Measurements from ENCODE around the gene ATG7.
"Not testable (repeated sequence)": the region's sequence is repeated elsewhere in the genome, so short reads cannot be mapped to it uniquely, and the experiment has no call there.

The ATG7 gene

DNA sequence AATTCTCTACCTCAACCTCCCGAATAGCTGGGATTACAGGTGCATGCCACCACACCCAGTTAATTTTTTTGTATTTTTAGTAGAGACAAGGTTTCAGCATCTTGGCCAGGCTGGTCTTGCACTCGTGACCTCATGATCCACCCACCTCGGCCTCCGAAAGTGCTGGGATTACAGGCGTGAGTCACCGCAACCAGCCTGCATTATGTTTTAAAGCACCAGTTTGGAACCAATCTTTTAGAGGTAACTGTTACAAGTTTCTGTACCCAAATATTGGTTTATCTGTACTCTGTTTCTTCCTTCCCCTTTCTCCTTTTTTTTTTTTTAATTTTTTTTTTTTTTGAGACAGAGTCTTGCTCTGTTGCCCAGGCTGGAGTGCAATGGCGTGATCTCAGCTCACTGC lies 169.1 kb downstream of the ATG7 start:
- not testable (repeated sequence) for H3K9me3 ChIP-seq (ENCODE audit: insufficient read depth, low read depth, low read length); H3K27ac ChIP-seq (ENCODE audit: low read length); H3K4me3 ChIP-seq (ENCODE audit: low read length); H3K36me3 ChIP-seq (ENCODE audit: insufficient read depth, low read depth, low read length); H3K9ac ChIP-seq (ENCODE audit: low read depth, low read length); H3K27me3 ChIP-seq (ENCODE audit: insufficient read depth, low read length); H3K4me1 ChIP-seq (ENCODE audit: insufficient read depth, low read length)

DNA sequence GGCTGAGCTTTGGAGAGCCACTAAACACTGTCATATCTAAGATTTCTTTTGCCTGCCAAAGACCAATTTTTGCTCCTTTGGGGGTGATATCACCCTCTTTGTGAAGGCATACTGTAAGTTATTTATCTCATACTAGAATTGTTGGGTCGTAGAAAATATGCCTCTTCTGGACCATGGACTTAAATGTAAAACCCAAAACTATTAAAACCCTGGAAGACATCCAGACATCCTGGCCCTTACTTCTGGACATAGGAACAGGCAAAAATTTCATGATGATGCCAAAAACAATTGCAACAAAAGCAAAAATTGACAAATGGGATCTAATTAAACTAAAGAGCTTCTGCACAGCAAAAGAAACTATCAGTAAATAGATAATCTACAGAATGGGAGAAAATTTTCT lies 172.2 kb downstream of the ATG7 start:
- no peaks in the 10 kb centered on the region for H3K9me3 ChIP-seq (ENCODE audit: insufficient read depth, low read depth, low read length)
- no peak overlapping the region for H3K9ac ChIP-seq (ENCODE audit: low read depth, low read length)
- H3K27me3 ChIP-seq (ENCODE audit: insufficient read depth, low read length): no peaks in the 10 kb centered on the region
- no peaks in the 10 kb centered on the region for H3K36me3 ChIP-seq (ENCODE audit: insufficient read depth, low read depth, low read length)
- H3K27ac ChIP-seq (ENCODE audit: low read length): no peak overlapping the region
- no peaks in the 10 kb centered on the region for H3K4me1 ChIP-seq (ENCODE audit: insufficient read depth, low read length)
- H3K4me3 ChIP-seq (ENCODE audit: low read length): no peak overlapping the region

DNA sequence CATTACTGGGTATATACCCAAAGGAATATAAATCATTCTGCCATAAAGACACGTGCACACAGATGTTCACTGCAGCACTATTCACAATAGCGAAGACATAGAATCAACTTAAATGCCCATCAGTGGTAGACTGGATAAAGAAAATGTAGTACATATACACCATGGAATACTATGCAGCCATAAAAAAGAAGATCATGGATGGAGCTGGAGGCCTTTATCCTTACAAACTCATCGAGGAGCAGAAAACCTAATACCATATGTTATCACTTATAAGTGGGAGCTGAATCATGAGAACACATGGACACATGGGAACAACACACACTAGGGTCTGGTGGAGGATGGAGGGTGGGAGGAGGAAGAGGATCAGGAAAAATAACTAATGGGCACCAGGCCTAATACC lies 173.0 kb downstream of the ATG7 start:
- H3K4me1 ChIP-seq (ENCODE audit: insufficient read depth, low read length); H3K36me3 ChIP-seq (ENCODE audit: insufficient read depth, low read depth, low read length); H3K27me3 ChIP-seq (ENCODE audit: insufficient read depth, low read length); H3K4me3 ChIP-seq (ENCODE audit: low read length); H3K9me3 ChIP-seq (ENCODE audit: insufficient read depth, low read depth, low read length); H3K27ac ChIP-seq (ENCODE audit: low read length); H3K9ac ChIP-seq (ENCODE audit: low read depth, low read length): not testable (repeated sequence)

DNA sequence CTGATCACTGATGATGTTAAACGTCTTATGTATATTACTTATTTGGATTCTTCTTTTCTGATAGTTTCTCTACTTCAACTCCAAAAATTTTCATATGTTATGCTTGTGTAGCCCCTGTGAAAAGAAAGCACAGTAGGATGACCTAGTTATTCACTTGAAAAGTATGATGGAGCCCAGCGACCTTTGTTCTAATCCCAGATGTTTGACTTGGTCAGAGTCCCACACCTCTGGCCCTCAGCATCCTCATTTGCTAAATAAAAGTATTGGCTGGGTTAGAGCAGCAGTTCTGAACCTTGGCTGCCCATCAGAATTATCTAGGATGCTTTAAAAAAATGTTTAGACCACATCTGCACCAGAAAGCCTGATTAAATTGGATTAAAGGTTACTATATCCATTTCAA lies 173.7 kb downstream of the ATG7 start:
- Histone ChIP-seq H3K4me1 (ENCODE audit: insufficient read depth, low read length) (no peaks in the 10 kb centered on the region), H3K36me3 (ENCODE audit: insufficient read depth, low read depth, low read length) (no peaks in the 10 kb centered on the region), H3K9me3 (ENCODE audit: insufficient read depth, low read depth, low read length) (no peaks in the 10 kb centered on the region), H3K27ac (ENCODE audit: low read length) (no peak overlapping the region), H3K9ac (ENCODE audit: low read depth, low read length) (no peak overlapping the region), H3K4me3 (ENCODE audit: low read length) (no peak overlapping the region), H3K27me3 (ENCODE audit: insufficient read depth, low read length) (no peaks in the 10 kb centered on the region)

DNA sequence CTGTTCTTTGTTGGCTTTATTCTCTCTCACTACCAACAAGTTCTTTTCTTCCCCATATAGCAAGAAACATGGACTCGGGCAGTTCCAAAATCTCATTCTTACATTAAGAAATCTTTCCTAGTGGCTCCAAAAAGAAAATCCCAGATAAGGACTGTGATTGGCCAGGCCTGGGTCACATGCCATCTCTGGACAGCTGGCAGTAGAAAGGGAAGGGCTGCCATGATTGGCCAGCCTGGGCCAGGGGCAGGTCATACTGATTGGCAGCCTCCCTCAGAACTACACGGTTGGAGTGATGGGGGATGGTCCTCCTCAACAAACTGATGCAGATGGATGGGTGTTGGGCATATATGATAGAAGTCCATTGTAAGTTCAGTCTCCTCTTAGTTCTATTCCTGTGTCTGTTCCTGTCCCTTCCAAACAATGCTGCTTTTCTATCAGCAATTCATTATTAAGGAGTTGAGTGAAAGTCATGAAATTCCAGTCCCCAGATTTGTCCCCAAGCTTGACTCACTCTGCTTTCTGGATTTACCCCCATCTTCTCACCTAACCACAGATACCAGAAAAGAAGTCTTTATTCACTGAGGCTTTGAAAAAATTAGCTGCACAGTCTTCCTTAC lies 175.5 kb downstream of the ATG7 start:
- H3K36me3 ChIP-seq (ENCODE audit: insufficient read depth, low read depth, low read length): no peaks in the 10 kb centered on the region
- no peaks in the 10 kb centered on the region for H3K27me3 ChIP-seq (ENCODE audit: insufficient read depth, low read length)
- no peak overlapping the region for H3K4me3 ChIP-seq (ENCODE audit: low read length)
- no peak overlapping the region for H3K9ac ChIP-seq (ENCODE audit: low read depth, low read length)
- no peaks in the 10 kb centered on the region for H3K9me3 ChIP-seq (ENCODE audit: insufficient read depth, low read depth, low read length)
- H3K27ac ChIP-seq (ENCODE audit: low read length): no peak overlapping the region
- no peaks in the 10 kb centered on the region for H3K4me1 ChIP-seq (ENCODE audit: insufficient read depth, low read length)

DNA sequence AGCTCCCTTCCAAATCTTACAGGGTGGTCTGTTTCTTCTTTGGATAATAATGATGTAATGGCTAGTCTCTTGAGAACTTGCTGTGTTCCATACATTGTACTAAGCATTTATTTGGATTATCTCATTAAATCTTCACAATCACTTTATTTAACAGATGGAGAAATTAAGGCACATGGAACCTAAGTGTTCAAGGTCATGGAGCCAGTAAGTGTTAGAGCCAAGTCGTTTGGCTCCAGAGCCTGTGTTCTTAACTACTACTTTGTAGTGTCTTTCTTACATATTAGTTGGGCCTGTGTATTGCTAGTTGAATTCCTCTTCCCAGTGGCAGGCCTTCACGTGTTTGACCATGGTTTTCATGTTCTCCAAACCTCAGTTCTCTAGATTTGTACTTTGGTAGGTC lies 177.8 kb downstream of the ATG7 start:
- Histone ChIP-seq H3K4me1 (ENCODE audit: insufficient read depth, low read length) (no peaks in the 10 kb centered on the region), H3K36me3 (ENCODE audit: insufficient read depth, low read depth, low read length) (no peaks in the 10 kb centered on the region), H3K9ac (ENCODE audit: low read depth, low read length) (no peak overlapping the region), H3K27me3 (ENCODE audit: insufficient read depth, low read length) (no peaks in the 10 kb centered on the region), H3K9me3 (ENCODE audit: insufficient read depth, low read depth, low read length) (no peaks in the 10 kb centered on the region), H3K27ac (ENCODE audit: low read length) (no peak overlapping the region), H3K4me3 (ENCODE audit: low read length) (no peak overlapping the region)

DNA sequence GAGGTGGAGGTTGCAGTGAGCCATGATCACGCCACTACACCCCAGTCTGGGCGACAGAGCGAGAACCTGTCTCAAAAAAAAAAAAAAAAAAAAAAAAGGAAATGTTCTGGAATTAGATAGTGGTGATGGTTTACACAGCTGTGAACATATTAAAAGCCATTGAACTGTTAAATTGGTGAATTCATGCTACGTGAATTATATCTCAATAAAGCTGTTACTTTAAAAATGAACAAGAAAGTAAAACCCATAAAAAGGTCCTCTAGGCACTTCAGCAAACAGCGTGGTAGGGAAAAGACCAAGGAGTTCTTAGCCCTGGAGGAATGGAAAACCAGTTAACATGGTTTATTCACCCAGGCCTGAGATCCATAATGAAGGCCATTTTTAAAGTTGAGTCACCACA lies 180.1 kb downstream of the ATG7 start:
- Histone ChIP-seq H3K36me3 (ENCODE audit: insufficient read depth, low read depth, low read length) (no peaks in the 10 kb centered on the region), H3K4me1 (ENCODE audit: insufficient read depth, low read length) (no peaks in the 10 kb centered on the region), H3K9ac (ENCODE audit: low read depth, low read length) (no peak overlapping the region), H3K27me3 (ENCODE audit: insufficient read depth, low read length) (no peaks in the 10 kb centered on the region), H3K9me3 (ENCODE audit: insufficient read depth, low read depth, low read length) (no peaks in the 10 kb centered on the region), H3K4me3 (ENCODE audit: low read length) (no peak overlapping the region), H3K27ac (ENCODE audit: low read length) (no peak overlapping the region)

DNA sequence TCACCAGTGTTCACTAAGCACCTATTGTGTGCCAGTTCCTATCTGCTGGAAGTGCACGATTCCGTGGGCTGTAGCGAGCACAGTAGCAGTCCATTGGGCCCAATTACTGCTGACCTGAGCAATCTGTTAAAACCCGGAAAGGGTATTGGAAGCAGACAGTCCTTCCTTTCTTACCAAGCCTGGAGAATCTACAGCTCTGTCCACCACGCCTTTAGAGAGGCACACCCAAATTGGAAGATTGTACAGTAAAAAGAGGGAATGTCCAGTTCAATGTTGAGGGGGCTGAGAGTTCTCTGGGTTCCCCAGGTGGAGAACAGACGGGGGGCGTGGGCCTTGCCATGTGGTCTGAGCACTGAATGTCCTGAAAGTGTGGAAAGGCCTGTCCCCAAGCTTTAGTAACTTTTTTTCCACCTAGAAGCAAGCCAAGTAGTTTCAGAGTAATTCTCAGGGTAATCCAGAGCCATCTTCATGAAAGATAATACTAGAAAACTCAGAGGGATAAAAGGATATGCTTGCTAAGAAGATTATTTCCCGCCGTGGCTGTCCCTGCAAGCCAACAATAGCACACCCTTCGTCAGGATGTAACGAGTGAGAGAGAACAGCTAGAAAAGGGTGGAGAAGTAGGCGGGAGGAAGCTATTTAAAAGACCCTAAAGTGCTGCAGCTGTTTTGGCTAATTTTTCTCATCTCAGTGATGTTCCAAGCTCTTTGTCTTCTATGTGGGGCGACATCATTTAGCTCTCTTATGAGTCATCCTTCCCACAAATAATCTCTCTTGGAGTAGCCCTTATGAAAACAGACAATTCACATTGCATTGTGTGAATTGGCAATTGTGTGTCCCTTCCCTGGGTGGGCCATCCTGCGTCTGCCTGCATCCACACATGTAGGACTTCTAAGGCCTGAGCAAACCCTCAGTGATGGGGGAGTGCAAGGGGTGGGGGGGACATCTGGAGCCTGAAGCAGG lies 181.0 kb downstream of the ATG7 start:
- H3K4me3 ChIP-seq (ENCODE audit: low read length): no peak overlapping the region
- H3K27me3 ChIP-seq (ENCODE audit: insufficient read depth, low read length): no peaks in the 10 kb centered on the region
- no peaks in the 10 kb centered on the region for H3K36me3 ChIP-seq (ENCODE audit: insufficient read depth, low read depth, low read length)
- H3K9me3 ChIP-seq (ENCODE audit: insufficient read depth, low read depth, low read length): no peaks in the 10 kb centered on the region
- no peak overlapping the region for H3K9ac ChIP-seq (ENCODE audit: low read depth, low read length)
- no peaks in the 10 kb centered on the region for H3K4me1 ChIP-seq (ENCODE audit: insufficient read depth, low read length)
- no peak overlapping the region for H3K27ac ChIP-seq (ENCODE audit: low read length)

DNA sequence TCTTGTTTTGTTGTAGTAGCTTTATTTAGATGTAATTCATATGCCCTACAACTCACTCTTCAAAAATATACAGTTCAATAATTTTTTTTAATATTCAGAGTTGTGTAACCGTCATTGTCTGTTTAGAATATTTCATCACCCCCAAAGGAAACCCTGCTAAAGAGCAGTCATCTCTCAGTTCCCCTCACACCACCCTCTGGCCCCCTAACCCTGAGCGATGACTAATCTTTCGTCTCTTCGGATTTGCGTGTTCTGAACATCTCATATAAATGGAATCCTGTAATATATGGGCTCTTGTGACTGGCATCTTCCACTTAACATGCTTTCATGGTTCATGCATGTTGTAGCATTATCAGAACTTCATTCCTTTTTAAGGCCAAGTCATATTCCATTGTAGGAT lies 183.8 kb downstream of the ATG7 start:
- Histone ChIP-seq H3K36me3 (ENCODE audit: insufficient read depth, low read depth, low read length) (no peaks in the 10 kb centered on the region), H3K27ac (ENCODE audit: low read length) (no peak overlapping the region), H3K9me3 (ENCODE audit: insufficient read depth, low read depth, low read length) (no peaks in the 10 kb centered on the region), H3K4me1 (ENCODE audit: insufficient read depth, low read length) (no peaks in the 10 kb centered on the region), H3K4me3 (ENCODE audit: low read length) (no peak overlapping the region), H3K9ac (ENCODE audit: low read depth, low read length) (no peak overlapping the region), H3K27me3 (ENCODE audit: insufficient read depth, low read length) (no peaks in the 10 kb centered on the region)

DNA sequence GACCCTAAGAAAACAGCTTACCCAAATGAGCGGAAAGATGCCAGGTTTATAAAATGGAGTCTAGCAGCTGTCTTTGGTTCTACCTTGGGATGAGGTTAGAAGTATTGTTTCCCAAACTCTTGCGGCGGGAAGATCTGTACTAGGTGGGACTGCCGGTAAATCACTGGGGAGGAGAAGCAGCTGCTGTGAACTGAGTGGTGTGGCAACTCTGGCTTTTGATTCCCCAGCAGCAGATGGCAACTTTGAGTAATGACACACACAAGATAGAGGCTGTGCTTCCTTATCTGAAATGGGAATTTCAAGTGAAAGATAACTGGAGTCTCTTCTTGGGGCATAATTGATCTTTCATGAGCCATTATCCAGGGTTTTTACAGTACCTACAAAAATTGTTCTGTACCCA lies 184.9 kb downstream of the ATG7 start:
- Histone ChIP-seq H3K4me1 (ENCODE audit: insufficient read depth, low read length) (no peaks in the 10 kb centered on the region), H3K36me3 (ENCODE audit: insufficient read depth, low read depth, low read length) (no peaks in the 10 kb centered on the region), H3K9me3 (ENCODE audit: insufficient read depth, low read depth, low read length) (no peaks in the 10 kb centered on the region), H3K4me3 (ENCODE audit: low read length) (no peak overlapping the region), H3K27ac (ENCODE audit: low read length) (no peak overlapping the region), H3K9ac (ENCODE audit: low read depth, low read length) (no peak overlapping the region), H3K27me3 (ENCODE audit: insufficient read depth, low read length) (no peaks in the 10 kb centered on the region)

DNA sequence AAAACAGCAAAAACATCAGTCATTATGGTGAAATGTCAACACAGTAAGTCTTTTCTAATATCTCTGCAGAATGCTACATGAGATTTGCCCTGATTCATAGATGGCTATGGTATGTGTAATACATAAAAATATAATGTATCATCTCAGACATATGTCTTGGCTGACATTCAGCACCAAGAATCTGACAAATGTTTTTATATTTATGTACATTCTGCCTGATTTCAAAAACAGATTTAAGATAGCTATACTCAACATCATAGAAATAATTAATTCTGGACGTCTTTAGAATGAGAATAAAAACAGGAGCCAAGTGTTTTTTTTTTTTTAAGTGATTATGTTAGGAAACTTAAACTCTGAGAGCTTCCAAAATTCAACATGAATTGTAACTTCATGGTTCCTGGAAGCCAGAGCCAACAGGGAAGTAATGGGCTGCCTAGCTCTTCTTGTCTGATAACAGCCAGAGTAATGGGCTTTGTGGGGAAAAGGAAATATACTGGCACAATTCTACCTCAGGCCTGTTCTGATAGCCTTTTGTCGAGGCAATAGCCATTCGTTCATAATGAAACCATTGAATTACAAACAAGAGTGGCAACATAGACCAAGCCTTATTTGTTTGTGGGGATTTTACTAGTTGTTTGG lies 187.1 kb downstream of the ATG7 start:
- no peaks in the 10 kb centered on the region for H3K9me3 ChIP-seq (ENCODE audit: insufficient read depth, low read depth, low read length)
- no peaks in the 10 kb centered on the region for H3K27me3 ChIP-seq (ENCODE audit: insufficient read depth, low read length)
- no peak overlapping the region for H3K4me3 ChIP-seq (ENCODE audit: low read length)
- H3K4me1 ChIP-seq (ENCODE audit: insufficient read depth, low read length): no peaks in the 10 kb centered on the region
- H3K27ac ChIP-seq (ENCODE audit: low read length): no peak overlapping the region
- H3K36me3 ChIP-seq (ENCODE audit: insufficient read depth, low read depth, low read length): no peaks in the 10 kb centered on the region
- no peak overlapping the region for H3K9ac ChIP-seq (ENCODE audit: low read depth, low read length)

DNA sequence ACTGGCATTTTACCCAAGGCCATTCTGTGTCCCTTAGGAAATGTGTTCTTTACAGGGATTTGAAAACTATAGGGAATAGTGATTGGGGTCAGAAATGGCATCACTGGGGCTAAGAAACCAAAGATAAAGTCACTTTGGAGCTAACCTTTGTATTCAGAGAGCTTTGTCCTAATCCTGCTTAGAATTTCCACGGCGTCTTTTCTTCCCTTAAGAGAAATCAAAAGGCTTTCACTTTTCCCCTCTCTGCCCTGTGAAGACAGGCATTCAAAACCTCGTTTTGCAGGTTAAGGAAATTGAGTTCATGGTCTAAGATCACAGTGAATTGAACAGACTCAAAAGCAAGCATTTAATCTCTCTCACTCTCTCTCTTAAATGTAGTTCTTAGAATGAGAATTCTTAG lies 189.0 kb downstream of the ATG7 start:
- no peak overlapping the region for H3K4me3 ChIP-seq (ENCODE audit: low read length)
- no peaks in the 10 kb centered on the region for H3K27me3 ChIP-seq (ENCODE audit: insufficient read depth, low read length)
- no peak overlapping the region for H3K9ac ChIP-seq (ENCODE audit: low read depth, low read length)
- no peaks in the 10 kb centered on the region for H3K36me3 ChIP-seq (ENCODE audit: insufficient read depth, low read depth, low read length)
- H3K4me1 ChIP-seq (ENCODE audit: insufficient read depth, low read length): no peaks in the 10 kb centered on the region
- no peak overlapping the region for H3K27ac ChIP-seq (ENCODE audit: low read length)
- no peaks in the 10 kb centered on the region for H3K9me3 ChIP-seq (ENCODE audit: insufficient read depth, low read depth, low read length)
